Measurements from ENCODE around the gene MRPL34. TPM values are rescaled to one million over a fixed set of nuclear protein-coding genes. Genes with fewer than 3 reads are reported as not detected.

The MRPL34 gene
- total RNA-seq (2022) (78.9 and 88.5 TPM in 2 replicates), Bru-seq, nascent RNA (percentile 61 among the genes with signal in this experiment), BruChase-seq, experiment 1, labeled RNA remaining after a 2-hour chase (percentile 73 among the genes with signal in this experiment), BruChase-seq, experiment 2, labeled RNA remaining after a 6-hour chase (percentile 85 among the genes with signal in this experiment)
- long read RNA-seq, transcript MRPL34-201 (2 exons, 968 nt) = major isoform, 72 of 85 reads
- long read RNA-seq, partial matches to known transcripts = 0 of 85 reads
- long read RNA-seq, other reads (novel, unspliced or antisense) = 12 of 85 reads

DNA sequence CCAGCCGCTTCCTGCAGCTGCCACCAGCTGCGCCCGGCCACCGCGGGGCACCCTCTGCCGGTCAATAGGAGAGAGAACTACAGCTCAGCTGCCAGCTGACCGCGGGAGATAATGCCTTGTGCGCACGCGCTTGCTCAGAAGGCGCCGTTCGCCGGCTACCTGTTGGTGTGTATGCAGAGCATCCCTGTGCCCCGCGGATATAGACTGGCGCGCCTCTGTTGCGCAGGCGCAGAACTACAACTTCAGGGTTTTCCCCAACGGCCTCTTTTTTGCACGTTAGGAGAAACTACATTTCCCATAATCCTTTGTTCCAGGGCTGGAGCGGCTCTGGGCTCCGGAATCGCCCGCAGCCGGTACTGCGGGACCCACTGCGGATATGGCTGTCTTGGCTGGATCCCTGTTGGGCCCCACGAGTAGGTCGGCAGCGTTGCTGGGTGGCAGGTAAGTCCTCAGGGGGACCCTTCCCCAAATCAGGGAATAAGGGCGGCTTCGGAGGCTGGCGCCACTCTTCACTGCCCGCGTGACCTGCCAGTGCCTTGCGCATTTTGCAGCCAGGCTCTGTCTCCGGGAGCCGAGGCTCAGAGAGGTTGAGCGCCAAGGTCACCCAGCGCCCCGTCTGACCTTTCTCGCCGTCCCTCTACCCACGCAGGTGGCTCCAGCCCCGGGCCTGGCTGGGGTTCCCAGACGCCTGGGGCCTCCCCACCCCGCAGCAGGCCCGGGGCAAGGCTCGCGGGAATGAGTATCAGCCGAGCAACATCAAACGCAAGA, at the start of gene MRPL34:
TSS of gene MRPL34 (plus strand) at position 356 of the 768 bp plus-strand sequence. CDS start at position 377, 21 bp downstream.
- DNase-seq = peak; percentile 98 to 99
- peaks cover 42% of the 10 kb centered on the region for H3K36me3 Mint-ChIP-seq (ENCODE audit: insufficient read depth, unreplicated experiment)
- CTCF ChIA-PET = interaction anchor here (0.6 to 2.8 kb wide), 16 partner anchors 10 to 1195 kb away, joined by 3 to 44 read pairs (median 6); partner anchors contain the start of gene BABAM1
- BruUV-seq (replicated peaks) = no TSS peak
- Histone ChIP-seq H3K4me1 (peaks cover 21% of the 10 kb centered on the region), H3K4me3 (ENCODE audit: low read depth, low read length) (peak within 1 kb of the TSS; percentile 56), H3K36me3 (ENCODE audit: control insufficient read depth, insufficient read depth, low read length) (no peaks in the 10 kb centered on the region), H3K9me3 (no peaks in the 10 kb centered on the region), H3K27me3 (replicated peaks; ENCODE audit: control insufficient read depth, insufficient read depth, low read length) (no peaks in the 10 kb centered on the region)
- POLR2A ChIA-PET = interaction anchor here (0.6 to 1.3 kb wide), 3 partner anchors 13 to 90 kb away, joined by 4 to 12 read pairs (median 5); partner anchors contain the start of gene USE1
- intact Hi-C loops (cut with micrococcal nuclease; ENCODE audit: unreplicated experiment) = loop anchor here (1.0 kb wide), 1 partner anchor 13 kb away; no protein-coding TSS in a partner anchor
- peak within 1 kb of the TSS; percentile 78 for H3K4me3 Mint-ChIP-seq (ENCODE audit: unreplicated experiment)
- H3K27ac Mint-ChIP-seq (ENCODE audit: unreplicated experiment) = peak within 1 kb of the TSS; percentile 74
- no peaks in the 10 kb centered on the region for H3K27me3 Mint-ChIP-seq (ENCODE audit: insufficient read depth, unreplicated experiment)
- TF ChIP-seq, protein P1, sequence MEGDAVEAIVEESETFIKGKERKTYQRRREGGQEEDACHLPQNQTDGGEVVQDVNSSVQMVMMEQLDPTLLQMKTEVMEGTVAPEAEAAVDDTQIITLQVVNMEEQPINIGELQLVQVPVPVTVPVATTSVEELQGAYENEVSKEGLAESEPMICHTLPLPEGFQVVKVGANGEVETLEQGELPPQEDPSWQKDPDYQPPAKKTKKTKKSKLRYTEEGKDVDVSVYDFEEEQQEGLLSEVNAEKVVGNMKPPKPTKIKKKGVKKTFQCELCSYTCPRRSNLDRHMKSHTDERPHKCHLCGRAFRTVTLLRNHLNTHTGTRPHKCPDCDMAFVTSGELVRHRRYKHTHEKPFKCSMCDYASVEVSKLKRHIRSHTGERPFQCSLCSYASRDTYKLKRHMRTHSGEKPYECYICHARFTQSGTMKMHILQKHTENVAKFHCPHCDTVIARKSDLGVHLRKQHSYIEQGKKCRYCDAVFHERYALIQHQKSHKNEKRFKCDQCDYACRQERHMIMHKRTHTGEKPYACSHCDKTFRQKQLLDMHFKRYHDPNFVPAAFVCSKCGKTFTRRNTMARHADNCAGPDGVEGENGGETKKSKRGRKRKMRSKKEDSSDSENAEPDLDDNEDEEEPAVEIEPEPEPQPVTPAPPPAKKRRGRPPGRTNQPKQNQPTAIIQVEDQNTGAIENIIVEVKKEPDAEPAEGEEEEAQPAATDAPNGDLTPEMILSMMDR (IDR thresholded peaks at IDR 0.05; ENCODE audit: insufficient read depth in 1 of 2, low read depth in 1 of 2, low read length in 1 of 2, severe bottlenecking in 1 of 2, unreplicated experiment in 1 of 2) = peak; percentile 82 to 86
- H3K4me1 Mint-ChIP-seq (ENCODE audit: low read depth, unreplicated experiment) = peaks cover 8% of the 10 kb centered on the region
- no peaks in the 10 kb centered on the region for H3K9me3 Mint-ChIP-seq (ENCODE audit: unreplicated experiment)

DNA sequence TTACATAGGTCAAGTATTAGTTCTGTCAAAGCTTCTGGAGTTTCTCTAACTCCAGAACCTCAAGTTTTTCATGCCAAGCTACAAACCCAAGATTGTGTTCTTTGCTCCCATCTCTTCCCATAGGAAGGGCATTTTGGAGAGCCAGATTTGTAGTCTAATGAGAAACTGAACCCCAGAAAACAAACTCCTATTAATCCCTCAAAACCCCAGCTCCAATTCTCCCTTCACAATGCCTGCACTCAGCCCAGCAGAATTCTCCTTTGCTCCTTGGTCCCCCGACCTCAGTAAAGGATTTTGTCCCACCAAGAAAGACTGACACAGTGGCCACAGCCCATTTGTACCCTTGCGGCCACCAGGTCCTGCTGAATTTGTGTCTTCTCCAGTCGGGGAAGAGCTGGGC, 49.5 kb upstream of the MRPL34 start:
- no peak overlapping the region for H3K4me3 Mint-ChIP-seq (ENCODE audit: unreplicated experiment)
- no peak for DNase-seq
- H3K27me3 Mint-ChIP-seq (ENCODE audit: insufficient read depth, unreplicated experiment) = no peaks in the 10 kb centered on the region
- no peaks in the 10 kb centered on the region for H3K9me3 Mint-ChIP-seq (ENCODE audit: unreplicated experiment)
- TF ChIP-seq, protein P1 (IDR thresholded peaks at IDR 0.05; ENCODE audit: insufficient read depth in 1 of 2, low read depth in 1 of 2, low read length in 1 of 2, severe bottlenecking in 1 of 2, unreplicated experiment in 1 of 2) = no peak
- no peak overlapping the region for H3K4me3 ChIP-seq (ENCODE audit: low read depth, low read length)
- POLR2A ChIA-PET = interaction anchor here (1.4 kb wide), 1 partner anchor 41 kb away, joined by 6 read pairs; no protein-coding TSS in a partner anchor
- H3K36me3 Mint-ChIP-seq (ENCODE audit: insufficient read depth, unreplicated experiment) = no peaks in the 10 kb centered on the region
- no peaks in the 10 kb centered on the region for H3K36me3 ChIP-seq (ENCODE audit: control insufficient read depth, insufficient read depth, low read length)
- no TSS peak for BruUV-seq (replicated peaks)
- H3K27ac Mint-ChIP-seq (ENCODE audit: unreplicated experiment) = no peak overlapping the region
- H3K4me1 ChIP-seq = peaks cover 10% of the 10 kb centered on the region
- intact Hi-C loops (cut with micrococcal nuclease; ENCODE audit: unreplicated experiment) = no loop called here
- CTCF ChIA-PET = interaction anchor here (0.5 to 1.4 kb wide), 2 partner anchors 25 to 103 kb away, joined by 4 read pairs; partner anchors contain the start of gene ANKLE1
- no peaks in the 10 kb centered on the region for H3K27me3 ChIP-seq (replicated peaks; ENCODE audit: control insufficient read depth, insufficient read depth, low read length)
- H3K4me1 Mint-ChIP-seq (ENCODE audit: low read depth, unreplicated experiment) = peaks cover 7% of the 10 kb centered on the region
- H3K9me3 ChIP-seq = no peaks in the 10 kb centered on the region

DNA sequence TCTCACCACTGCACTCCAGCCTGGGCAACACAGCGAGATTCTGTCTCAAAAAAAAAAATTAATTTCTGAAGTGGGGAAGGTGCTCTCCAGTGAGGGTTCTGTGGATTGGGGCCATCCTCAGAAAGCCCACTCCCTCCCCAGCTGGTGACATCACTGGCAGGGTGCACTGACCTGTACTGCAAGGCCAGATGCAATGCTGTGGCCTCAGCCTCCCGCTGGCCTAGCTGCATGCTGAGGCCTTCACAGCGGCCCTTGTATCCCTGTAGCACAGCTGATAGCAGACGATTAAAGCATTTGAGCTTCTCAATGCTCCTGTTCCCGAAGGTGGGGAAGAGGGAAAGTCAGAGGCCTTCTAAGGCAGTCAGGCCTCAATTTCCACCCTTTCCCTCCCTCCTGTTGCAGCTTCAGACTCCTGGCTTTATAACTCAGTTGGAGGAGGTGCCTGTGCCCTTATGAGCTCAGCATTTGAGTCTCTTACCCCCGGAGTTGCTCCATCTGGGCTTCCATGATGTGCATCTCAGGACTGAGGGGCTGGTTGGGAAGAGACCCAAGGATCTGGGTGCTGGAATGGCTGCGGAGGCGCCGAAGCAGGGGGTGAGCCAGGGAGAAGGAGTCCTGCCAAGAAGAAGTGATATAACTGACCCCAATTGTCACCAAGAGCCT, 46.4 kb upstream of the MRPL34 start:
- H3K36me3 Mint-ChIP-seq (ENCODE audit: insufficient read depth, unreplicated experiment) = no peaks in the 10 kb centered on the region
- intact Hi-C loops (cut with micrococcal nuclease; ENCODE audit: unreplicated experiment) = no loop called here
- ChIA-PET CTCF (interaction anchor here (1.1 to 1.4 kb wide), 3 partner anchors 9 to 44 kb away, joined by 4 to 6 read pairs (median 4); partner anchors contain the start of gene USE1), POLR2A (interaction anchor here (0.5 kb wide), 1 partner anchor 15 kb away, joined by 3 read pairs; no protein-coding TSS in a partner anchor)
- Histone ChIP-seq H3K4me3 (ENCODE audit: low read depth, low read length) (no peak overlapping the region), H3K4me1 (peaks cover 10% of the 10 kb centered on the region), H3K27me3 (replicated peaks; ENCODE audit: control insufficient read depth, insufficient read depth, low read length) (no peaks in the 10 kb centered on the region), H3K36me3 (ENCODE audit: control insufficient read depth, insufficient read depth, low read length) (no peaks in the 10 kb centered on the region), H3K9me3 (no peaks in the 10 kb centered on the region)
- no peak overlapping the region for H3K27ac Mint-ChIP-seq (ENCODE audit: unreplicated experiment)
- BruUV-seq (replicated peaks) = no TSS peak
- H3K9me3 Mint-ChIP-seq (ENCODE audit: unreplicated experiment) = no peaks in the 10 kb centered on the region
- peaks cover 8% of the 10 kb centered on the region for H3K4me1 Mint-ChIP-seq (ENCODE audit: low read depth, unreplicated experiment)
- H3K27me3 Mint-ChIP-seq (ENCODE audit: insufficient read depth, unreplicated experiment) = no peaks in the 10 kb centered on the region
- no peak overlapping the region for H3K4me3 Mint-ChIP-seq (ENCODE audit: unreplicated experiment)
- DNase-seq = no peak
- TF ChIP-seq, protein P1 (IDR thresholded peaks at IDR 0.05; ENCODE audit: insufficient read depth in 1 of 2, low read depth in 1 of 2, low read length in 1 of 2, severe bottlenecking in 1 of 2, unreplicated experiment in 1 of 2) = no peak

Data from Caco-2 (cell line).